GM18507 (cell line): ENCODE data around the gene DOLK.
A peak's percentile ranks its signal among the peaks of the same experiment; 100 is the strongest.

ENCODE experiments used
- DNase-seq: peaks from one replicate; pipeline ENCODE4 v3.0.0; 2011; ENCODE audit warnings: low read depth; ENCODE audit not compliant: insufficient read length; ENCODE audit errors: extremely low spot score
- FAIRE-seq: peaks from 2 replicates; lab custom pipeline; 2011; peaks lifted over from hg19 to GRCh38; lab: Jason Lieb, UNC

The DOLK gene

GRCh38 chr9:128912270-128912853 is 35.0 kb downstream of the DOLK start:
- no peak for DNase-seq
- no peak for FAIRE-seq

GRCh38 chr9:128911529-128912035 is 35.8 kb downstream of the DOLK start:
- FAIRE-seq = no peak
- DNase-seq = no peak

GRCh38 chr9:128910906-128911305 is 36.5 kb downstream of the DOLK start:
- FAIRE-seq (no peak), DNase-seq (no peak)

GRCh38 chr9:128909859-128910258 is 37.5 kb downstream of the DOLK start:
- FAIRE-seq = no peak

GRCh38 chr9:128908372-128908771 is 39.0 kb downstream of the DOLK start:
- DNase-seq (no peak), FAIRE-seq (no peak)

More at GRCh38 chr9:128909859-128910258, 37.5 kb downstream of the DOLK start:
- no peak for DNase-seq

- FAIRE-seq (no peak), DNase-seq (no peak)
Observed at GRCh38 chr9:128906741-128907140, 40.7 kb downstream of the DOLK start.

GRCh38 chr9:128905964-128906363 is 41.4 kb downstream of the DOLK start:
- FAIRE-seq (no peak), DNase-seq (no peak)

- FAIRE-seq = no peak
- DNase-seq = no peak
Observed at GRCh38 chr9:128903871-128904620, 43.4 kb downstream of the DOLK start.

- DNase-seq (no peak), FAIRE-seq (no peak)
Observed at GRCh38 chr9:128903079-128903461, 44.3 kb downstream of the DOLK start.

GRCh38 chr9:128902351-128903078 is 44.9 kb downstream of the DOLK start:
- FAIRE-seq = peak; percentile 91
- peak; percentile 60 for DNase-seq

- DNase-seq (no peak), FAIRE-seq (no peak)
Observed at GRCh38 chr9:128901822-128902221, 45.6 kb downstream of the DOLK start.

- FAIRE-seq = no peak
- DNase-seq = no peak
Observed at GRCh38 chr9:128901379-128901778, 46.0 kb downstream of the DOLK start.

- FAIRE-seq (peak; percentile 50), DNase-seq (no peak)
Observed at GRCh38 chr9:128899566-128900322, 47.7 kb downstream of the DOLK start.

GRCh38 chr9:128898845-128899565 is 48.4 kb downstream of the DOLK start:
- FAIRE-seq = no peak

GRCh38 chr9:128898382-128898781 is 49.0 kb downstream of the DOLK start:
- DNase-seq (no peak), FAIRE-seq (no peak)

More at GRCh38 chr9:128898845-128899565, 48.4 kb downstream of the DOLK start:
- no peak for DNase-seq

GRCh38 chr9:128895556-128895955 is 51.8 kb downstream of the DOLK start:
- FAIRE-seq (no peak), DNase-seq (no peak)
